ENCODE measurements around the gene ACVR1C. TPM values are rescaled to one million over a fixed set of nuclear protein-coding genes. Genes with fewer than 3 reads are reported as not detected.
"Not testable (repeated sequence)": the region's sequence is repeated elsewhere in the genome, so short reads cannot be mapped to it uniquely, and the experiment has no call there.

ACVR1C gene
- total RNA-seq, 4 donors from 2014 or later, result 0.04 to 0.19 TPM; not detected in 2

GRCh38 chr2:157523270-157524247, 105.1 kb downstream of the ACVR1C start:
- H3K9me3 ChIP-seq, result no peaks in the 10 kb centered on the region
- no peaks in the 10 kb centered on the region for H3K4me1 ChIP-seq
- DNase-seq, result no peak
- no peaks in the 10 kb centered on the region for H3K36me3 ChIP-seq
- intact Hi-C loops (cut with DNase I), result no loop called here
- H3K4me3 ChIP-seq, result no peak overlapping the region
- TF ChIP-seq POLR2A (IDR thresholded peaks at IDR 0.05), result no peak
- TF ChIP-seq, protein P1, sequence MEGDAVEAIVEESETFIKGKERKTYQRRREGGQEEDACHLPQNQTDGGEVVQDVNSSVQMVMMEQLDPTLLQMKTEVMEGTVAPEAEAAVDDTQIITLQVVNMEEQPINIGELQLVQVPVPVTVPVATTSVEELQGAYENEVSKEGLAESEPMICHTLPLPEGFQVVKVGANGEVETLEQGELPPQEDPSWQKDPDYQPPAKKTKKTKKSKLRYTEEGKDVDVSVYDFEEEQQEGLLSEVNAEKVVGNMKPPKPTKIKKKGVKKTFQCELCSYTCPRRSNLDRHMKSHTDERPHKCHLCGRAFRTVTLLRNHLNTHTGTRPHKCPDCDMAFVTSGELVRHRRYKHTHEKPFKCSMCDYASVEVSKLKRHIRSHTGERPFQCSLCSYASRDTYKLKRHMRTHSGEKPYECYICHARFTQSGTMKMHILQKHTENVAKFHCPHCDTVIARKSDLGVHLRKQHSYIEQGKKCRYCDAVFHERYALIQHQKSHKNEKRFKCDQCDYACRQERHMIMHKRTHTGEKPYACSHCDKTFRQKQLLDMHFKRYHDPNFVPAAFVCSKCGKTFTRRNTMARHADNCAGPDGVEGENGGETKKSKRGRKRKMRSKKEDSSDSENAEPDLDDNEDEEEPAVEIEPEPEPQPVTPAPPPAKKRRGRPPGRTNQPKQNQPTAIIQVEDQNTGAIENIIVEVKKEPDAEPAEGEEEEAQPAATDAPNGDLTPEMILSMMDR (IDR thresholded peaks at IDR 0.05), result no peak
- peaks cover 0 to 8% (median 2%) of the 10 kb centered on the region in 4 donors for H3K27me3 ChIP-seq
- 68 to 77% methylated on average over 4 of the region's 4 CpGs for WGBS, 2 donors
- no peak overlapping the region for H3K27ac ChIP-seq

GRCh38 chr2:157514966-157515365, 113.7 kb downstream of the ACVR1C start:
- H3K4me1 ChIP-seq; H3K27me3 ChIP-seq; H3K27ac ChIP-seq; H3K4me3 ChIP-seq; H3K36me3 ChIP-seq; DNase-seq; H3K9me3 ChIP-seq; intact Hi-C loops (cut with DNase I): not testable (repeated sequence)
- 90 to 100% methylated on average over 4 to 8 of the region's 15 CpGs for WGBS, 2 donors

GRCh38 chr2:157509744-157510143, 118.9 kb downstream of the ACVR1C start:
- intact Hi-C loops (cut with DNase I), result no loop called here
- WGBS, 2 donors, result 44 to 56% methylated on average over 2 of the region's 2 CpGs
- no peaks in the 10 kb centered on the region for H3K36me3 ChIP-seq
- no peaks in the 10 kb centered on the region for H3K4me1 ChIP-seq
- no peak overlapping the region for H3K4me3 ChIP-seq
- H3K27ac ChIP-seq, result no peak overlapping the region
- TF ChIP-seq, protein P1 (IDR thresholded peaks at IDR 0.05), result no peak
- TF ChIP-seq POLR2A (IDR thresholded peaks at IDR 0.05), result no peak
- H3K9me3 ChIP-seq, result peaks cover 0 to 15% (median 0%) of the 10 kb centered on the region in 3 donors
- no peak for DNase-seq
- H3K27me3 ChIP-seq, result peaks cover 0 to 20% (median 0%) of the 10 kb centered on the region in 4 donors

- Histone ChIP-seq H3K36me3 (no peaks in the 10 kb centered on the region), H3K9me3 (peaks cover 0 to 15% (median 0%) of the 10 kb centered on the region in 3 donors), H3K4me1 (no peaks in the 10 kb centered on the region), H3K4me3 (no peak overlapping the region), H3K27ac (no peak overlapping the region), H3K27me3 (peaks cover 0 to 25% (median 0%) of the 10 kb centered on the region in 4 donors)
- intact Hi-C loops (cut with DNase I), result no loop called here
- TF ChIP-seq, protein P1 (IDR thresholded peaks at IDR 0.05), result no peak
- TF ChIP-seq POLR2A (IDR thresholded peaks at IDR 0.05), result no peak
- 40 to 46% methylated on average over 3 of the region's 3 CpGs for WGBS, 2 donors
- no peak for DNase-seq
Measured at GRCh38 chr2:157508676-157509075, 120.0 kb downstream of the ACVR1C start.

GRCh38 chr2:157506586-157506985, 122.1 kb downstream of the ACVR1C start:
- no peak overlapping the region for H3K27ac ChIP-seq
- peaks cover 0 to 15% (median 0%) of the 10 kb centered on the region in 3 donors for H3K9me3 ChIP-seq
- H3K36me3 ChIP-seq, result no peaks in the 10 kb centered on the region
- TF ChIP-seq, protein P1 (IDR thresholded peaks at IDR 0.05), result no peak
- TF ChIP-seq POLR2A (IDR thresholded peaks at IDR 0.05), result no peak
- no peaks in the 10 kb centered on the region for H3K4me1 ChIP-seq
- H3K27me3 ChIP-seq, result peaks cover 0 to 25% (median 0%) of the 10 kb centered on the region in 4 donors
- no peak overlapping the region for H3K4me3 ChIP-seq
- no peak for DNase-seq
- intact Hi-C loops (cut with DNase I), result no loop called here

Data from esophagus squamous epithelium (tissue), 5 donors.